ENCODE measurements around the gene PIEZO2.
"Not testable (repeated sequence)": the region's sequence is repeated elsewhere in the genome, so short reads cannot be mapped to it uniquely, and the experiment has no call there.

Gene PIEZO2

DNA sequence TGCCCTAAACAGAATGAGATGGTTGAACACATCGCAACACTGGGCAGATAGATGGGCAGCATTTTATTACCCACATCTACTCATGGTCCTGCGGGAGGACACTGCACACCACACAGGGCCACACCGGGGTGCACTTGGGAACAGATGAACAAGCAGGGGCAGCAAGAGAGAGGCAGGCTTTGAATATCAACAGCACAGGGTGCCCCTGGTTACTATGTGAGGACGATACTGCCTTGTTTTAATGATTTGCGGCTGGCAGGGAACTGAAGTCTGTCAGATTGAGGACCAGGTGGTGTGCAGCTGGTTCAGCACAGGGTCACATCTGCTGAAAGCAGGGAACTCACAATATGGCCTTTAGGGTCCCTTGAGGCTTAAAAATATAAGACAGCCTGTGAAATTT lies 195.7 kb downstream of the PIEZO2 start:
- DNase-seq, result no peak

DNA sequence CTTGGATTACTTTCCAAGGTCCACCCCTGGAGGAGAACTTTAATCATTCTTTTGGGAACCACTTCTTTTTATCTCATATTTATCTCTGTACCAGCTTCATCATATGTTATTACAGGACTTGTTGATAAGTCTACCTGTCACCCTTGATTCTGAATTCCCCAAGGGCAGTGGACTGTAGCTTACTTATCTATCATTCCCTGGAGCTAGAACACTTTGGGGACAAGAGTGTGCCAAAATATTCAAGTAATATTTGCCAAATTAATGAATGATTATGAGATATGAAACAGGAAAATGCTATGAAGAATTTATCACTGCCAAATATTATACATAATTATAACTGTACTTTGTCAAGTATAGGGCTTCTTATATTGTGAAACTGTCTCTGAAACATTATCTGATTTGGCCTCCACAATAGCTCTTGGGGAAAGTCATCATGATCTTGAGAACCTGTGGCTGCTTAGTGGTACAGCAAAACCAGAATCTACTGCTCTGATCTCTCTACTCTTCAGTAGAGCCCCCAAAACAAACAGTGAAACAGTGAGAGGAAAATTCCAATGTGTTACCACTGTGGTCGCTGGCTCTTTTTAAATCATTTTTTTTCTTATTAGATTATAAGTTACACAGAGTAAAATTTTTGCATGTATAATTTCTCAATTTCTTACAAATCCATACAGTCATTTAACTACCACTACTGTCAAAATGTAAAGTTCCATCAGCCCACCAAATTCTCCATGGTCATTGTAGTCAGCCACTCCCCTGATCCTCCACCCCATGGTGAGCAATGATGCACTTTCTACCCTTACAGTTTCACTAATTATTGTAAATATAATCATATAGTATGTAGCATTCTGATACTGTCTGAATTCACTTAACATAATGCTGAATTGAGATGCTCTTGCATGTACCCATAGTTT lies 197.5 kb downstream of the PIEZO2 start:
- DNase-seq, result no peak

DNA sequence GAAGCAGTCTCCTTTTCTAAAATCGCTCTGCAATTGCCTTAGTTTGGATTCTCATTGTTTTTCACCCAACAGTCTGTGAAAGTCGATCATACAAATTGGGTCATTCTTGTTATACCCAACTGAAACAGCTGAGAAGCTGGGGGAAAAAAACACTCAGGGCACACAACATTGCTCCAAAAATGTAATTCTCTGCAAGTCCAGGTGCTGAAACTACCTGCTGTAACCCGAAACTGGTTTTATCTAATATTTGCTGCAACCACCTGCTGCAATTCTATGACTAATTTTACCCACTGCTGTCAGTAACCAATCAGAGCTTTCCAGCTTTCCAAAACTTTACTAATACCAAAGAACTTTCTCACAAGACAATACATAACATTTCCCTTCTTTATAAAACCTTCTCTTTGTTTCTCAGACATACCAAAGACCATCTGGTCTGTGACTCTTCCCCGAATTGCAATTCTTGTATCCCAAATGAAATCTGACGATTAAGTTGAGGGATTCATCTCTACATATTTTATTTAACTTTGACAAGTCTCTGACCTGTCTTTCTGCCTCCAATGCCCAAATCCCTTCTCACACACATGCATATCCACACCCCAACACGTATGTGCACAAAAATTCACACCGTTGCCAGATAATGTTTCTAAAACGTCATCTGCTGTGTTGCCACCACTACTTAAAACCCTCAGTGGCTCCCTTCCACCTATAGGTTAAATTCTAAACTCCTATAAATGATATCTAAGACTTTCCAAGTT lies 198.3 kb downstream of the PIEZO2 start:
- no peak for DNase-seq

DNA sequence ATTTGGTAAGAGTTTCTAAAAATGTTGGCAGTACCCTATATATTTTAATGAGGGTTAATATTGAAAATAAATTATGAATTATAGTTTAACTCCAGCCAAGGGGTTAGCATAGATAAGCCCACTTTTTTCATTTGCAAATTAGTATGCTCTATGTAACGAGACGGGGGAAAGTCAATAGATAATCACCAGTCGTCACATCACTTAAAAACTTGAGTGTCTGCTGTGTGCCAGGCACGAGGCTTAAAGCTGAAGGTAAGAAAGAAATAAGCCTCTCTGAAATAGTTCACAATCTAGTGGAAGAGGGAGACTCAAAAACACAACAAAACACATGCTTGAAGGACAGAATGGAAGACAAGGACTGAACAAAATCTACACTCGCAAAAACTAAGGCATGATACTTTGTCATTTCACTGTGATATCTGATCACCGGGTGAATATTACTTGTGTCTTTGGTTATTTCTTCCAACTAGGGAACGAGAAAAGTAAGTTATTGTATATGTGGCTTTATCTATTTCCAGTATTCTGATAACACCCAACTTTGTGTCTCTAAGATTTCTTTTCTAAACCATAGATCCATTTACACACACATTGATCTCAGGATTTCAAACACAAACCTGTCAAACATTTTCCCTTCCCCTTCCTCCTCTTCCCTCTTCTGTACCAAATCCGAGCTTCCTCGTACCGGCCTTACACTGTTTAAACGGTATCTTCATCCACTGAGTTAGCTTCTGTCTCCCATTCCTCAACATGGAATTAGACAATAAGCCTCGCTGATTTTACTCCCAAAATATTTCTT lies 199.1 kb downstream of the PIEZO2 start:
- DNase-seq, result no peak

- no peak for DNase-seq
Observed at GRCh38 chr18:10949655-10950054, 199.7 kb downstream of the PIEZO2 start.

GRCh38 chr18:10948421-10948820 lies 200.9 kb downstream of the PIEZO2 start:
- no peak for DNase-seq

- DNase-seq, result no peak
Observed at GRCh38 chr18:10946058-10946457, 203.3 kb downstream of the PIEZO2 start.

- DNase-seq, result no peak
Observed at GRCh38 chr18:10942998-10943397, 206.4 kb downstream of the PIEZO2 start.

DNA sequence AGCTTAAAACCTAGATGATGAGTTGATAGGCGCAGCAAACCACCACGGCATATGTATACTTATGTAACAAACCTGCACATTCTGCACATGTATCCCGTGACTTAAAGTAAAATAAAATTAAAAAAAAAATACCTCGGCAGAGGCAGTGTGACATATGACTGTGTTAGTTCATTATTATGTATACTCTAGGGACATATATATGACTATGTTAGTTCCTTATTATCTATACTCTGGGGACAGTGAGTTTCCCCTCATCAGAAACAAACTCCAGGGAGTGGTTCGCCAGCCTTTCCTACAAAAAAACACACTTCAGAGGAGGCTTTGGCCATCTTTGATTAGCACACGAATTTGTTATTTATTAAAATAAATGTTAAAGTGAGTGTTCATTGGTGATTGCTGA lies 209.5 kb downstream of the PIEZO2 start:
- DNase-seq, result no peak

- no peak for DNase-seq
Observed at GRCh38 chr18:10937743-10938640, 211.4 kb downstream of the PIEZO2 start.

DNA sequence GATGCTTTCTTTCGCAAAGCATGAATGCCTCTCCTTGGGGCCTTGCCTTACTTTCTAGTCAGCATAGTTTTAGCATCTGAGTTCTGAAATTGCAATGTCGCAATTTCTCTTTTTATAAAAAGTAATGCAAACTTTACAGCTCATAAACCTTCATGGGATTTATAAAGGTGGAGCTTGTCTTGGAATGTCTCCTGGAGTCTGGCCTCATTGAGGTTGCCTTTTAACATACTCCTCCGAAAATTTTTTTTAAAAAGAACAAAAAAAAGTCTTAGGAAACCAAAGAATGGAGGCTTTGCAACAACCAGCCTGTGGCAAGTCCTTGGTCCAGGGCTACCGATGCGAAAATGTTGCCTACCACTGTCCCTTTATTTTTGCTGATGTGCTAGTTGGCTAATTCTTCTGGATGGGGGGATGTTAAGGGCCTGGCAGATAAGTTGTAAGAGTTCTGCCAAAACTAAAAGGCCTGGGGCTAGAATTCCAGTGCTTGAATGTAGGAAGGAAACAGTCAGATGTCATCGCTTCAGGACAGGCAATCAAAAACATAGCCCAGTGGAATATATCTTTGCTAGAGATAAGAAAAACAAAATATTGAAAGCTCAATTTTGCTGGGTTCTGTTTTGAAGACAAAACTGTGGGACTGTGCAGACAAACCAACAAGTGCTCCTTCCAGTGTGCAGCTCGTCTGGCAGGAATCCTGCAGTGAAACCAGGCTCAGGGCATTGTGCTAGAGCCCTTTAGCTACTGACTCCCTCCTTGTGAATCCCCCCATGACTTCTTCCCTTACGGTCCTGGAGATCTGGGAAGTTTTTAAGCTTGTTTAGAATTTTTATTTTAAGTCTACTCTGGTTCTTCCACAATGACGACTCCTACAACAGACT lies 213.0 kb downstream of the PIEZO2 start:
- no peak for DNase-seq

- no peak for DNase-seq
Observed at GRCh38 chr18:10935588-10935987, 213.8 kb downstream of the PIEZO2 start.

GRCh38 chr18:10933648-10934047 lies 215.7 kb downstream of the PIEZO2 start:
- DNase-seq, result not testable (repeated sequence)

DNA sequence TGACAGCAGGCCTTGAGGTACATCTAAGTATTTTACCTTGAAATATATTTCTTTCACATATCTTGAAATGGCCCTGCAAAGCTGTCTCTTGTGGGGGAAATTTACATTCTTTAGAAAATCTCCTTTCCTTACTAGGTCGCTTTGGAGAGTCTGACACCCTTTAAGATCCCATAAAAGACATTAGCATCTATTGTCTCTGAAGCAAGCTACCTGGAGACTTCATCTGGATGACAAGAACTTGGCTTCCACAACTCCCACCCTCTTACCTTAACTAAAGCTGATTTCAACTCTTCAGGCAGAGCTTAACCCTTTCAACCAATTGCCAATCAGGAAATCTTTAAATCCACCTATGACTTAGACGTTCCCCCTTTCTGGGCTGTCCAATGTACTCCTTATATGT lies 219.3 kb downstream of the PIEZO2 start:
- no peak for DNase-seq

DNA sequence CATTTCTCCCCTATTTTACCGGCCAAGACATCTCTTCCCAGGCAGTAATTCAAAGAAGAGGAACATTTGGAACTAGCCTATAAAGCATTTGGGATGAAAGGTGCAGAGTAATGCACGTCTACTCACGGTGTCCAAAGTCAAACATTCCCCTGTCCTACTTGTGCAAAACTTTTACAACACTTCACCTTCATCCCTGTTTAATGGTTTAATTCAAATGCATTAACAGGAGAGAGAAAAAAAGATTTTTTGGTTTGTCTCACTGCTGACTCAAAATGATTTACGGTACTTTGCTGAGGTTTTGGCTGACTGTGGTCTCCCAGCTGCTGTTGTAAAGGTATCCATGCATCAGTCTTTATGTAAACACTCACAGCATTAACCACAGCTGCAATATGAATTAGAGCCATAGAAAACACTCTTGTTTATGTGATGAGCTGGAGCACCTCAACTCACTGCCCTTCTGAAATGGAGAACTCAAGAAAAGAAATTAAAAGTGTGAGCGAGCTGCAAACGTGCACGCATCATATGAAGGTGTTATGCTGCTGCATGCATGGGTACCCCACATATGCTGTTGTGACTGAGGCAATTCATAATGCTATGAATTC lies 220.5 kb downstream of the PIEZO2 start:
- peak; percentile 27 for DNase-seq

DNA sequence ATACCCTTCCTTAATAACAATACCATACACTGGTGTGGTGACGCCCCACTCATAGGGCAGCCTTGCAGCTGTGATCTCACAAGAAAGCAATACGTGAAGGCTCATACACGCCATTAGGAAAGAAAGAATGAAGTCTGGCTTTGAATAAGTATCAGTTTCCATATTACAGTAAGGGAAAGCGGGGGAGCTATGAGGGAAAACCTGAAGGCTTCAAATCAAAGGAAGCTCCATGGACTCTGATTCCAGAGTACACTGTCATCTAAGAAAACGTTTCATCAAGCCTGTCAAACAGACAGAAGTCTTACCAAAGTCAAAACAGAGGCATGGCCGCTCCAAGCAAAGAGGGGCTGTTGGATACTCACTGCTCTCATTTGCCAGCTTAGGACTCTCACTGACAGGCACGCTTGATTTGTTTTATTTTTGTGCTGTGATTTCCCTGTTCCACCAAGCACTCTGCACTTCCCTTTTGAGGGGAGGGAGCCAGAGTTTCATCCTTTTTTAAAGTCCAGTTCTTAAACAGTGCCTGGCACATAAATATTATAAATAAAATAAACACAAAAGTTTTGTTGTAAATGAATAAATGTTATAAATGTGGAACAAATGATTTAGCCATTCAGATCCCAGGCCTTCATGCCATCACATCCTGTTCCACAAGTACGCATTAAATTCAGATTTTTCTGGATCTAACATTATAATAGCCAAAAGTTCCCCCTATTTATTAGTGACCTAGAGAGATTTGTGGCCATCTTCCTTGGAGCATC lies 221.2 kb downstream of the PIEZO2 start:
- no peak for DNase-seq

- no peak for DNase-seq
Observed at GRCh38 chr18:10927286-10927992, 221.9 kb downstream of the PIEZO2 start.

DNA sequence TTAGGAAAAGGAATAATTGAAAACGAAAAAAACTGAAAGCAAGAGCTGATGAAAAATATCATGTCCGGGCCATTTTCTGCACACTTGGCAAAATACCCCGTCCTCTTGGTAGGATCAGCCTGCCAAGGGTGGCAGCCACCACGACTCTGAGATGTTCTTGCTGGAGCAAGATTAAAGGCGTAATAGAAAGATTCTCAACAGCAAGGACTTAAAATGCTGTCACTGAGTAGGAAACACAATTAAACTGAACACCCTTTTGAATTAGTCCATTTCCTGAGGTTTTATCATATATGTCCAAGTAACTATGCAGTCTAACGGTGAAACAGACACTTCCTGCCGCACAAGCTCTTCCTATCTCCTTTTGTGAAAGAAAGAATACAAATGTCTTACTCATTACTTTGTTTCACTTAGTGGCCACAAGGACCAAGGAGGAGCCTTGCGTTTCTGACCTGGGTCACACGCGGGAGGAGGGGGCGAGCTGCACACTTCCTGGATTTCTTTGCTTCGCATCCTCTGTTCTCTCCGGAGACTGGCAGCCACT lies 222.7 kb downstream of the PIEZO2 start:
- no peak for DNase-seq

- DNase-seq, result no peak
Observed at GRCh38 chr18:10924290-10924689, 225.1 kb downstream of the PIEZO2 start.

Measured in NCI-H510A treated with DMSO at 0.1 percent for 48 hours (cell line).